NCI-H2196 (cell line): ENCODE data around the gene SERINC2.

ENCODE experiments used
- DNase-seq: peaks from one replicate; lab custom pipeline; 2025; ENCODE audit not compliant: unreplicated experiment; lab: John Stamatoyannopoulos, UW

SERINC2 gene

DNA sequence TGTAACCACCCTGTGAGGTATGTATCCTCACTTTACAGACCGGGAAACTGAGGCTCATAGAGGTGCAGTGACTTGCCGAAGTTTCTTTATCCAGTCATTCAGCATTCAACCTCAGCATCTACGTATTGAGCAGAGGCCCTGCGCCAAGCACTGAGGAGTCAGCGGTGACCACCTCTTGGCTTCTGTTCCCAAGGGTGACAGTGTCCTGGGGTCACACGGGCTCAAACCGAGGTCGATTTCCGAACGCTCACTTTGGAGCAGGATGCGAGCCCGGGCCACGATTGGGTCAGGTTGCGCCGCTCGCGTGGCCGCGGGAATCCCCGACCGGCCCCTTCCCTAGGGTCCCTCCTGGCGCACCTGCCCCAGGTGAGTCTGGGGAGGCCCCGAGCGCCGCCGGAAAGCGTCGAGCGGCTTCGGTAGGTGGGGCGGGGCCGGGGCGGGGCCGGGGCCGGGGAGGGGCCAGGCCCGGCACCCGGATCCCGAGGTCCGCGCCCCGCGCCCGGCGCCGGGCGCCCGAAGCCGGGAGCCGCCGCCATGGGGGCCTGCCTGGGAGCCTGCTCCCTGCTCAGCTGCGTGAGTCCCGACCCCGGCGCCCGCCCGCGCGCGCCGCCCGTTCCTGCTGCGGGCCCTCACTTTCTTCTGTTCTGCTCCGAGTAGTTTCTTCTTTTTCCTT lies at the start of gene SERINC2:
Gene SERINC2 (plus strand): TSS at position 482 of the 673 bp plus-strand sequence. CDS start 53 bp downstream, at position 535.
- peak; percentile 72 for DNase-seq

DNA sequence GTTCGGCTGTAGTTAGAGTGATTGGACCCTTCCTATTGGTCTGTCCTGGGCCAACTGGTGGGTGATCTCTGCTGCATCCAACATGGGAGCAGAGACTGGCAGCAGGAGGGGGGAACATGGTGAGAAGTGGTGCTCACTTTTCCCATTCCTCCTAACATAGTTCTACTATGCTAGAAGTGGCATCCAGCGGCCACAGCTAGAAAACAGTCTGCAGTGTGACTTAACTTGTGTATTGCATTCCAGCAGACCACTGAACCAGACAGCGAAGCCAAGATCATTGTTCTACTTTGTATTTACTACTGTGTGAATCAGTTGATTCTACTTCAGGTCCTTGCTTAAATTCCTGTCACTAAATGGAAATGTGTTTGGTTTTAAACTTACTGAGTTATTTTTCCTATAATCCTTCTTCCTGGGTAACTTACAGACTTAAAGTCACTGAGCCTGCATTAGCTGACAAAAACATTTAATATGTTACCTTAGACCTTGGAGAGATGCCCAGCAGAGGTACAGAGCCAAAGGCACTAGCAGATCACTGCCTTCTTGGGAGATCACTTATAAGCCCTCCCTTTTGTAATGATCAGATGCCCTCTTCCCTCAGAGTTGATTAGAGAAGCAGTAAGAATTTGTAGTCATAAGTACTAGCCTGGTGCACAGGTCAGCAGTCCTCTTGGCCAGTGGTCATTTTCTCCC lies 48.3 kb upstream of the SERINC2 start:
- no peak for DNase-seq

DNA sequence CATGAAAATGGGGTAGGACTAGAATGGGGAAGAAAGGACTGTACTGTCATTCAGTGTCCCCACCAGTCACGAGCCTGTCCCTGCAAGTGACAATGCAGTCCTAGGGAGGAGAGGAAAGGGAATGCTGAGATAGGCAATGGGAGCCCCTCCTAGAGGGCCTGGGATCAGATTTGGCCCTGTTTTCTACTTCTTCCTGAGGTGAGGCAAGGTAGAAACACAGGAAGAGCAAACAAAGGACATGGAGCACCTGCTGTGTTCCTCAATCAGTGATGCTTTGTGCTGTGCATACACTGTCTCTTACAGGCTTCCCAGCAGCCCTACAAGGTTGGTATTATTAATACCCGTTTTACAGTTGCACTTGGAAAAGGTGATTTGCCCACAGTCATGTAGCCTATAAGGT lies 46.2 kb upstream of the SERINC2 start:
- DNase-seq: no peak

DNA sequence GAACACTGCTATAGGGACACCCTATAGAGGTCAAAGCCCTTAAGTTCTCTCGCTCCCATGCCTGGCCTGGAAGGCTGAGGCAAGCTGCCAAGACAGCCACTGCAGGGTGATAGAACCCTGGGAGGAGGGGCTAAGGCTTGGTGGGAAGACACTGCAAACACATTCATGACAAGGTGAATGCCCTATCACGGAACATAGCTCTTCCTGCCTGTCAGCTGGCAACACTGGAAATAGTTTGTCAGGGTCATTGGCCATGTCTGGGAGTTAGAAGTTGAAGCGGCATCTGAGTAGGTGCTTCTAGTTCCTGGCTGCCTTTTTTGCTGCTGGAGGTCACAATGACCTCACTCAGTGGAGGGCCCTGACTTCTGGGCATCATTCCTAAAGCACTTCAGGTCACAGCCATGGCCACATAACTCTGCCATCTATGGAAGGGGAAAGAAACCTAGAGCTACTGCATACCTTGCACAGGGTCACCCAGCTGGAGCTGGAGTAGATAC lies 44.4 kb upstream of the SERINC2 start:
- DNase-seq: peak; percentile 54

DNA sequence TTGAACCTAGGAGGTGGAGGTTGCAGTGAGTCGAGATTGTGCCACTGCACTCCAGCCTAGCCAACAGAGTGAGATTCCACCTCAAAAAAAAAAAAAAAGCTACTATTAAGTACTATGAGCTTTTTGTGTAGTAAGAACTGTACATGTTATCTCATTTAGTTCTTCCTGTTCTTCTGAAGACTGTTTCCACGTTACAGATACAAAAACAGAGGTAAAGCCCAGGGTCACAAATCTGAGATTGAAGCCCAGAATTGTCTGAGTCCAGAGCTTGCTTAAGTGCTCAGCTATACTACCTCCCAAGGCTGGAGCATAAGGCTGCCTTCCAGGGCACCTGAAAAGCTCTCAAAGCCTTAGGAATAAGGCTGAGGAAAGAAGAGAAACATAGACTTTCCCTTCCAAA lies 43.0 kb upstream of the SERINC2 start:
- no peak for DNase-seq

DNA sequence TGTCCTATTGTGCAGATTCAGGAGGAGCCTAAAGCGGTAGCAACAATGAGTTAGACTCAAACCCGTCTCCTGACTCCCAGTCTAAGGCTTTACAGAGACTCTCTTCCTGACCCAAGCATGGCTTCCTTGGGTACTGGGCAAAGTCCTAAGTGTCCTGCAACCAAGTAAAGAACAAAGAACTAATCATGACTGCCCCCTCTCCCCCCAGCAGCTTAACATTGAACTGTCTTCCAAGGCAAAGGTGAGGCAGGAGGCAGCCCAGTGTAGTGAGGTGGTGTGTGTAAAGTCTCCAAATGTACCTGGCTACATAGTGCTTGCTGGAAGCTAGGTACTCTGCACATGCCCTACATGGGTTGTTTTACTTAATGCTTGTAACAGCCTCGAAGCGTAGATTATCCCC lies 42.4 kb upstream of the SERINC2 start:
- DNase-seq: no peak

DNA sequence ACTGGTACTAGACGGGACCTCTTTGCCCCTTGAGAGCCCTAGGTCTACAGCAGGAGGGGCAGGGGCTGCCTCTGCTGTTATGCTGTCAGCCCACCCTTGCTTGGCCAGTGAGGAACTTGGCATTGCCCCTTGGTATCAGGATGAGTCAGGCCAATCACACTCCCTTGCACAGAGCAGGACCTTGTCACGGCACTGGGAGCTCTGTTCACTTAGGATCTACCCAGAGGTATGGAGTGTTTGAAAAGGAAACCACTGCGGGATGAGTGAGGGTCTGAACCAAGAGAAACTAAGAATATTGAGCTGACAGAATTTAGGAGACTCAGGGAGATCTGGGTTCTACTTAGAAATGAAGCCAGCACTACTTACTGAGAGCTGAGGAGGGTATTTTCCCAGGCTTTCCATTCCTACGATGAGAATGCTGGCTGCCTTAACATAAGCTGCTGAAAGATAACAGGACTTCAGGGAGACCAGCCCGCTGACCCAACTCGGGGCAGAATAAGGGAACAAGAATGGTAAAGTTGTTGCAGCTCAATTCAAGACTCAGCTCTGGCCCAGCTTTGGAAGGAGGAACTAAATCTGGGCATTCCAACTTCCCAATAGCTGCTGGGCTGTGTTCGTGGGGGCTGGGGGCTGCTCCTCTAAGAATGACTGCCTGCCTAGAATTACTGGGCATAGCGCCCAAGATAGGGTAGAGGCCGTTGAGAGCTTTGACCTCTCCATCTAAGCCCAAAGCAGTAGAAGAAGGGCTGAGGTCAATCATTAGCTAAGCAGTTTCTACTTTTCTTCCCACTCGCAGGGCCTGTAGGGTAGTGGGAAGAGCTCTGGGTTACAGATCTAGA lies 41.7 kb upstream of the SERINC2 start:
- no peak for DNase-seq

DNA sequence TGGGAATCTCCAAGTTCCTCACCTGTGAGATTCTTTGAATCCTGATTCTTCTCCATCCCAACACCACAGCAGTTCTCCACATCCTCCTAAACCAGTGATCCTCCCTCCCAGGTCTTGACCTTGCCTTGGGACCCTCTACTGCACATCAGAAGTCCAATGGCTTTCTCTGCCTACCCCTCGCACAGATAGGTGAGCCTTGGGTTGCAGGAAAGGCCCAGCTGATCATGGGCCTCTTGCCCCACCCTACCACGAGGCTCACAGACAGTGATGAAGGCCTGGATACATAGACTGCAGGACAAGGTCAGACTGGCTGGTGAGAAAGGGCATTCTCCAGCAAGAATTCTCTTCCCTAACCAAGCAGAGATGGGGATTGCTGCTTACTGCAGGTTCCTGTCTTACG lies 41.0 kb upstream of the SERINC2 start:
- DNase-seq: no peak

DNA sequence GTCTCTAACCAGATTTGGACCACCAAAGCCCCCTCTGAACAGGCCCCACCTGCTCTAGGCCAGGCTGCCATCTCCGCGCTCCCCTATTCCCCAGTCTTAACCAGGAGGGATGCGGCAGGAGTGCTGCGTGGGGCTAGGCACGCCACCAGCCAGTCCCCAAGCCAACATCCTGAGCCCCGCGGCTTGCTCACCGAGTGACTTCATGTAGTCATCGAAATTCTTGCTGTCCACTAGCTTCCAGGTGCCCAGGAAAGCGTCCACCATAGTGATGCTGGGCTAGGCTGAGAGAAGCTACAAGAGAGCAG lies 40.3 kb upstream of the SERINC2 start:
- DNase-seq: no peak

DNA sequence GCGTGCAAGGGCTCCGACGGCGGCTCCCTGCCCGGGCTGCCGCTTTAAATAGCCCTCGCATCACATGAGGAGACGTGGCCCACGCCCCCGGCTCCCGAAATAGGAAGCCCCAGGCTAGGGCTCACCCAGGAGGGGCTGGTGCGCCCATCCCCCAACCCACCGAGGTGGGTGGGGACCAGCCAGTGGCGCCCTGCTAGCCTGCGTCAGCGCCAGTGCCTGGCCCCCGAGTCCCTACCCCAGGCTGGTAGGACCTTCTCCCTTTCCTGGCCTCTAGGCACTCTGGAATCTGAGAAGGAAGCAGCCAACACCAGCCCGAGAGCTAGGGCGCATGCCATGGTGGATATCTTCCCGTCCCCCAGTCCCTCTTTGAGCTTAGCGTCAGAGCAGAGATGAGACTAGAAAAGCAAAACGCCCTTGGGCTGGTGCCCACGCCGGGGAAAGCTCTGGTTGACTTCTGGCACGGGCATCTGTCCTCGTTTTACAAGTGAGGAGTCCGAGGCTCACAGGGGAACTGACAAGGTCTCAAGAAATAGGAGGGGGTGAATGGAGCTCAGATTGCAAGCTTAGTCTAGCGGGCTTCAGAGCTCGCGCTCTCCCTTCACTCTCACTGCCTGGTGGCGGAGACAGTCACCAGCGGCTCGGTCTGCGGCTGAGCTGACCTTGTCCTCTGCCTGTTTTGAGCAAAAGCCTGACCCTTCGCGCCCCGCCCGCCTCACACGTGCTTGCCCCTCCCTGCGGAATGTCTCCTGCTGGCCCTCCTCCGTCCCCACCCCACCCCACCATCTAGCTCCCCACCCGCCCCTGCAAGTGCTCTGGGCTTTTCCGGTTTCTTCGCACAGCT lies 39.7 kb upstream of the SERINC2 start, which contains the start of gene FABP3:
Gene FABP3 (minus strand): TSS at position 21 of the 841 bp plus-strand sequence. CDS start 62 bp downstream, outside the sequence.
- no peak for DNase-seq

DNA sequence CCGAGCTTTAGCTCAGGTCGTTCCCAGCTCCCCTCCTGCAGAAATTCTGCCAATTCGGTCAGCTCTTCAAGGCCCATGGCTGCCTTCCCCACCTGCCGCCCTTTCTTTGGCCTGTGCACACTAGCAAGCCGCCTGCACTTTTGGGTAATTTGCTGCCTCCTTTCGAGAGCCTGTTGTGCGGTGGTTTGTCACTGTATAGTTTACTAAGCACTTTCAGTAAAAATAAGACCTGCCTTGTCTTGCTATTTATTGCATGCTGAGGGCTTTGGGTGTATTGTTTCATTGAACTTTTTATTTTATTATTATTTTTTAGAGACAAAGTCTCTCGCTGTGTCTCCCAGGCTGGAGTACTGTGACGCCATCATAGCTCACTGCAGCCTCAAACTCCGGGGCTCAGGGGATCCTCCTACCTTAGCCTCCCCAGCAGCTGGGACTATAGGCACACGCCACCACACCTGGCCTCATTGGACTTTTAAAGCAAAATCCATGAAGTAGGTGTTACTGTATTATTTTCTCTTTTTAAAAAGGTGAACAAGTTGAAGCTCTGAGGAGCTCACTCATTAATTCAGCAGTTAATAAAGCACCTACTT lies 39.0 kb upstream of the SERINC2 start:
- DNase-seq: no peak

DNA sequence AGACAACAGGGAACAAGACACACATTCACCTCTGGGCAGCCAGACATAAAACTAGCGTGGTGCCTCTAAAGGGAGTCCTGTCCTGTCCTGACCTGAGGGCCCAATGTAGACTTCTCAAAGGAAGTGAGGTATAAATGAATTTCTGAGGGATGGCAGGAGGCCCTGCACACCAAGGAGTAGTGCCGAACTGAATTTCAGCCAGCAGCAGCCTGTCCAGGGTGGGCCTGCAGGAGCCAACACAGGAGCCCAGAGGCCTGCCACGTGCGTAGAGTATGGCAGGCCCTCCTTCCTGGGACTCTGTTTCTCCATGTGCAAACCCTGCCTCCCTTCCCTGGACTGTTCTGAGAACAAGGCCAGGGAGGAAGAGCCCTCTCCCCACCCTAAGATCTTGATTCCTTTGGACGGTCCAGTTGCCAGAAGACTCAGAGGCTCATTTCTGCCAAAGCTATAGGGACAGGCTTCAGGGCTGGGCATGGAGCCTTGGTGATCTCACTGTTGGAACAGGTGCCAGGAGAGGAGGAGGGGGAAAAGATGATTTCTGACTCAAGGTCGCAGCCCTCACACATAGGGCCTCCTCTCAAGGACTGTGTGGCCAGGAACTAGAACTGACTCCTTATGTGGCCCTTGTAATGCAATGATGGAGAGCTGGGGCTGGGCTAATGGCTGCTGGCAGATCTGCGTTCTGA lies 38.4 kb upstream of the SERINC2 start:
- peak; percentile 29 for DNase-seq

DNA sequence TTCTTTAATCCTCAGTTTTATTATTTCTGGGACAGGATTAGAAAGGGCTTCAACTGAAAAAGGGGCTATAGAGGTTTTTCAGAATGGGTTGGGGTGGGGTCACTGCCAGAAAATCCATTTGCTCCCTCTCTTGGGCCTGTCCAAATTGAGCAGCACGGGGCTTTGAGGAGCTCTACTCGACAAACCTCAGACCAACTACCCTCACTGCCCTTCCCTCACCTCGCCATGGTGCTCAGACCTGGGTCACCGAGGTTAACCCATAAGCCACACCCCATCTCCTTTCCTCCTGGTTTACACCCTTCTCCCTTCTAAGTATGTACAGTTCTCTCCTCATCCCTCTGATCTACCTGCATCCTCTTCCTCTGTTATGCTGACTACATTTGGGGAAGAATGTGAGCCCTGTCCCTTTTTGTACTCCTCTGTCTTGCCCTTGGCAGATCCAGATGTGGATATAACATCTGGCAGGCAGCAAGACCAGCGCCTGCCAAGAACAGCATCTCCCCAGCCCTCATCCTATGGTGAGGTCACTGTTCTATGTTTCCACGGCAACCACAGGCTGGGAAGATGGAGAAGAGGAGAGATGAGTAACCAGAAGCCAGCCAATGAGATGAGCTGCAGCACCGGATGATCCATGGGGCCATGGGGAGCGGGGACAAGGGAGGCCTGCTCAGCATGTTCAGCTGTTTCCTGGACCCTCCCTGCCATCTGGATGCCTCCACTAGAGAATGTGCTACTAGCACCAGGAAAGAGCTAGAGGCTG lies 36.5 kb upstream of the SERINC2 start:
- peak; percentile 73 for DNase-seq

DNA sequence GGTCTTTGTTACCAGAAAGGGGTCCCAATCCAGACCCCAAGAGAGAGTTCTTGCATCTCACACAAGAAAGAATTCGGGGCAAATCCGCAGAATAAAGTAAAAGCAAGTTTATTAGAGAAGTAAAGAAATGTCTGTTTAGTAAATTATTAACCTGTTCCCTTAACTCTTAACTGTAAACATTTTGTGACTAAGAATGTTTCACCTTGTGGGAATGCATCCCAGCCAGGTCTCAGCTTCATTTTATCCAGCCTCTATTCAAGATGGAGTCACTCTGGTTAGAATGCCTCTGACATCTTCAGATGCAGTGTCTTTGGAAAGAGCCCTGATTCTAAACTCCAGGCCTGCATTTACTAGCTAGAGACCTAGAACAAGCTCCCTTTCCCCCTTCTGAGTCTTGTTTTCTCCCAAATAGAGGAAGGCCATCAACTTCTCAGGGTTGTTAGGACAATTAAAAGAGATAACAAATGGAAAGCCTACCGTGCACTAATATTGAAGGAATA lies 35.6 kb upstream of the SERINC2 start:
- DNase-seq: no peak

DNA sequence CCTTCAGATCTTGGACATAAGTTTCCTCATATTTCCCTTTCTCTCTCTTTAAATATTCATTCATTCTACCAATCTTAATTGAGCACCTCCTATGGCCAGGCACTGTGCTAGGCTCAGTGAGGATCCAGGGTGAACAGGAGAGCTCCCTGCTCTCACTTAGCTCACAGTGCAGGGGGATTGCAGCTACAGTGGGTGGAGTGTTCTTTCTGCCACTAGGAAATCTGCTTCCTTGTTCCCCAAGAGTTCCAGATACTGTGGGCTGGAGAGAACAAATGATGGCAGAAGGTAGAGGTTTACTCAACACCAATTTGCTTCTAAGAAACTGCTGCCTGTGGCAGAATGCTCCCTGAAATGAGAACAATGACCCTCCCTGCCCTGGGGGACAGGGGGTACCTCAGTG lies 35.0 kb upstream of the SERINC2 start:
- DNase-seq: no peak

DNA sequence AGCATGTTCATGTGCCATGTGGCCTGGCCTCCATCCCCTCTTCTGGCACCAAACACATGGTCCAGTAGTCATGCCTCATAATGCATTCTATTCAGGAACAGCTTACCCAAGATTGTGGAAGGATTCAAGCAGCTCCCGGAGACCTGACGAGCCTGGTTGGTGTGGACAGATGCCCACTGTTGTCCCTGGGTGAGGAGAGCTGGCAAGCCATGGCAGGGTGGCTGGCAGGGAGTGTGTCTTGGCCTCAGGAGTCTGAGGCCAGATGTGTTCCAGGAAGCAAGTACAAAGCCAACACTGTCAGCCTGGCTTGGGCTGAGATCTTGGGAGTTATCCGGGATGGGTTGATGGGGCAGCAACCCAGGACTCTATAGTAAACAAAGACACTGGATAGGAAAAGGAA lies 32.8 kb upstream of the SERINC2 start:
- no peak for DNase-seq

DNA sequence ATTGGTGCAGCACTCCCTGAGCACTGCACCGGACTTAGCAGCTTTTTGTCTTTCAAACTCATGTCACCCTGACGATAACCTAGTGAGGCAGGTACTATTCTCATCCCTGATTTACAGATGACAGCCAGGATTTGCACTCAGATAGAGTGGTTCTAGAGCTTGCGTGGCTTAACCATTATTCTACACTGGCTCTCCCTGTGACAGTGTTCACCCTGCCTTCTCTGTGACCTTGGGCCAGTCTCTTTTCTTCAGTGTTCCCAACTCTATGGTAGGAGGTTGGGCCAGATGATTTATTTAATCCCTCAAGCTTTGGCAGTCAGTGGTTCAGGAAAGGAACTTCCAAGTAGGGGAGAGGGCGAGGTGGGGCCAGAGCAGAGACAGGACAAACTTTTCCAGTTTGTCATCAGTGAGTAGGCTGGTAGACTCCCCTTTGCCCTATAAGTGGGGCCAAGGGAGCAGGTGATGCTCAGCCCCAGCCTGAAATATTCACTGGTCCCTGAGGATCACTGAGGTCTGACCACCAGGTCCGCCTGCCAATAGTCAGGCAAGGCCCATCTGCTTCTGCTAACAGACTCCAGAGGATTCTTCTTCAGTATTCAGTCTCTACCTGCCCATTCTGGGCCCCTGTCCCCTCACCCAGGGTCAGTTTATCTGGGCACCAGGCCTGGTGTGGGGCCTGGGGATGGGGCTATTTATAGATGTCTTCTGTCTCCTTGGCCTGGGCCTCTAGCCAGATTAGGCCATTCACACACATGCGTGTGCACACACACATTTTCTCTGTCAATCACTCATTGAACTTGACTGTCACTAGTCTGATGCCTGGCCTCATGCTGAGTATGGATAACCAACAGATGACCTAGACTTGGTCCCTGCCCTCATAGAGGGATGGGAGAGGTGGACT lies 31.4 kb upstream of the SERINC2 start:
- no peak for DNase-seq

DNA sequence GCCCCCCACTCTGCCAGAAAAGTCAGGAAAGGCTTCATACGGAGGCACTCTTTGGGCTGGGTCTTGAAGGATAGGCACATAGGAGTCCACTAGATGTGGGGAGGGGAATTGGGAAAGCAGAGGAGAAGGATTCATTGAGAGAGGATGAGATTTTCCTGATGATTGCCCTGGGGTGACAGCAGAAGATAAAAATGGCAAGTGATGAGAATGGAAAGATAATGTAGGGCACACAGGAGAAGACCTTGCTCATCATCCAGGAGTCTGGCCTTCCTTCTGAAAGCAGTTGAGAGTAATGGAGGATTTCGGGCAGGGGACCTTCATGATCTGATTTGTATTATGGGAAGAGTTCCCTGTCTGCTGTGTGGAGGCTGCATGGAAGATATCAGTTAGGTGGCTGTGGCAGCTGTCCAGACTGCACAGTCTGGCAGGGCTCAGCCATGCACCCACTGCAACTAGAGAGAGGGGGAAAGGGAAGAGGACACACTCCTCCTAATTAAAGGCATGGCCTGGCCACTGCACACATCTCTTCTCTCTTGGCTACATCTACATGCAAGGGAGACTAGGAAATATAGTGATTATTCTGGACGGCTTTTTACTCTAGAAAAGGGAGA lies 30.5 kb upstream of the SERINC2 start:
- no peak for DNase-seq
